Suprapubic skin (tissue), 4 donors: ENCODE measurements around the gene FAM117B.

ENCODE experiments used
- CTCF ChIP-seq, 2 donors: fragments of 200-600 bp in 1 of 2; fragments of 450-650 bp in 1 of 2; sonication (generic) in 1 of 2; IDR thresholded peaks; one replicate each; pipeline ENCODE4 v1.5.1; 2016 to 2019; ENCODE audit warnings: antibody characterized with exemption in 2 of 2, mild to moderate bottlenecking in 1 of 2, moderate library complexity in 1 of 2
- EP300 ChIP-seq: sonication (generic); formaldehyde crosslinking; IDR thresholded peaks from one replicate; pipeline ENCODE4 v1.6.1; 2017; ENCODE audit warnings: antibody characterized with exemption
- POLR2A ChIP-seq, 2 donors: fragments of 450-650 bp; IDR thresholded peaks; one replicate each; pipeline ENCODE4 v1.6.1; 2017; ENCODE audit warnings: antibody characterized with exemption in 2 of 2, mild to moderate bottlenecking in 2 of 2, moderate library complexity in 2 of 2
- POLR2AphosphoS5 ChIP-seq, 3 donors: sonication (generic); formaldehyde crosslinking; IDR thresholded peaks; one replicate each; pipeline ENCODE4 v1.6.1; 2017; ENCODE audit warnings: antibody characterized with exemption in 3 of 3

DNA sequence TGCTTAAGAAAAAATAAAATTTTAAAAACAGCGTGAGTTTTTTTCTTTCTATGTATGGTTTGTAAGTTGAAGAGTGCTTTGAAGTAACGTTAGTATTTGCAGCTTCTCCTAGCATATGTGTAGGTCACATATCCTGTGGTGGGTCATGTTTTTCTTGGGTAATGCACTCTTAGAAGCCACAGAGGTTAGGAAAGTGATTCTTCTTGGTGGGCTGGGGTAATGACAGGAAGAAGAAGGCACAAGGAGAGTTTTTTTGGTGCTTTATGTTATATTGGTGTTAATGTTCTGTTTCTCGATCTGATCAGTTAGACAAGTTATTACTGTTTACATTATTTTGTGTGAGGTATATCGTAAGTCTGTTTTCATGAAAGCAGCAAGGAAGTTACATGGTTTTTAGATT is 127.8 kb downstream of the FAM117B start:
- TF ChIP-seq CTCF (IDR thresholded peaks at IDR 0.05) (no peak), EP300 (no peak), POLR2A (IDR thresholded peaks at IDR 0.05) (no peak), POLR2AphosphoS5 (IDR thresholded peaks at IDR 0.05) (no peak)
